GM12892 (cell line): ENCODE results near the gene TMCC1.
A peak's percentile ranks its signal among the peaks of the same experiment; 100 is the strongest.

ENCODE experiments used
- DNase-seq: peaks from one replicate; pipeline ENCODE4 v3.0.0; 2011; ENCODE audit not compliant: insufficient read length
- FAIRE-seq: peaks from 2 replicates; lab custom pipeline; 2011; peaks lifted over from hg19 to GRCh38; lab: Jason Lieb, UNC
- POLR2A ChIP-seq: IDR thresholded peaks from 2 replicates; pipeline ENCODE4 v1.6.1; 2011; ENCODE audit warnings: low read depth, low read length, control low read depth
- POLR2AphosphoS5 ChIP-seq: IDR thresholded peaks from 2 replicates; pipeline ENCODE4 v1.6.1; 2011; ENCODE audit warnings: low read depth, low read length, control low read depth
- TAF1 ChIP-seq: IDR thresholded peaks from 2 replicates; pipeline ENCODE4 v1.6.1; 2011; ENCODE audit warnings: low read depth, mild to moderate bottlenecking, control low read depth, low read length, borderline replicate concordance

The TMCC1 gene

DNA sequence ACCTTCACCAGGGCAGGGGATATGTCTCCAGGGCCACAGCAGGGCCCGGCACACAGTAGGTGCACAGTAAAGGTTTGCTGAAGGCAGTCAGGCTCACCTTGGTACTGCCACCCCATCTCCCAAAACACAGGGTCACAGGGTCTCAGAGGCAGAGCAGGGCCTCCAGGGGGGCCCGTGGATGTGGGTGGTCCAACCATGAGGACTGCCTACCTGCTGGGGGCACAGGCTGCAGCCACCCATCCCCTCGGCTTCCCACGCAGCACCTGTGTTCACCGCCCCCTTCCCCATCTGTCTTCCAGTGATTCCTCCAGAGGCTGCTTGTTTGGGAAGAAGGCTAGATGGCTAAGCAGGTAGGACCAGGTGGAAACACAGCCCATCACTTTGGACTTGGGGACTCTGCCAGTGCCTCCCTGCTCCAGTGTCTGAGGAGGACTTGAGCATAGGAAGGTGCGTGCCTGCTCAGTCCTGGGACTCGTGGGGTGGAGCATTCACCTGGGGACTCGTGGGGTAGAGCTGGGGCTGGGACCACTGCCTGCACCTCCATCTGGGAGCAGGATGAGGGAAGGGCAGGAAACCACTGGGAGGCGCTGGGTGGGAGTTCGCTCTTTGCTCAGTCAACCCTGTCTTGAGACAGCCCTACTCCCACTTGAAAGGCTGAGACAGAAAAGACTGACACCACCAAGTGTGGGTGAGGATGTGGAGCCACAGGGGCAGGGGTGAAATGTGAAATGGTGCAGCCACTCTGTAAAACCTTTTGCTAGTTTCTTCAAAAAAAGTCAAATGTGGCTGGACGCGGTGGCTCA lies 268.2 kb downstream of the TMCC1 start:
- TF ChIP-seq POLR2A: no peak
- TF ChIP-seq POLR2AphosphoS5: no peak
- TF ChIP-seq TAF1: no peak
- DNase-seq: peak; percentile 19
- FAIRE-seq: no peak

DNA sequence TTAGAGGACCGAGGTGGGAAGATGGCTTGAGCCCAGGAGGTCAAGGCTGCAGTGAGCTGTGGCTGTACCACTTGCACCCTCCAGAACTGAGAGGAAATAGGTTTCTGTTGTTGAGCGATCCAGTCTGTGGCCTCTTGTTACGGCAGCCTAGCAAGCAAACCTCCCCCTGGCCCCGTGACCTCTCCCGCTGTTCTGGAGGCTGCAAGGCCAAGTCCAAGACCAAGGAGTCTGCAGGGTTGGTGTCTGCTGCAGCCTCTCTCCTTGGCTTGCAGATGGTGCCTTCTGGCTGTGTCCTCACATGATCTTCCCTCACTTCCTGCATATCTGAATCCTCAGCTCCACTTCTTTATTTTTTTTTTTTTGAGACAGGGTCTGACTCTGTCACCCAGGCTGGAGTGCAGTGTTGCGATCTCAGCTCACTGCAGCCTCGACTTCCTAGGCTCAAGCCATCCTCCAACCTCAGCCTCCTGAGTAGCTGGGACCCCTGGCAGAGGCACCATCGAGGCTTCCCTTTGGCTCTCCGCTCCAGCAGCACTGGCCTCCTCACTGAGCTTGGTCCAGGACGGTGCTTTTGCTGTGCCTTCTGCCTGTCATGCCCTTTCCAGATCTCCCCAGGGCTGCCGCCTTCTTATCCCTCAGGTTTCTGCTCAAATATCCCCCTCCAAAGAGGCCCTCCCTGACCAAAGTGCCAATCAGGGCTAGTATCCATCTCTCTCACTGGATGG lies 269.0 kb downstream of the TMCC1 start:
- DNase-seq: no peak
- no peak for FAIRE-seq
- TF ChIP-seq TAF1 (no peak), POLR2A (no peak), POLR2AphosphoS5 (no peak)

DNA sequence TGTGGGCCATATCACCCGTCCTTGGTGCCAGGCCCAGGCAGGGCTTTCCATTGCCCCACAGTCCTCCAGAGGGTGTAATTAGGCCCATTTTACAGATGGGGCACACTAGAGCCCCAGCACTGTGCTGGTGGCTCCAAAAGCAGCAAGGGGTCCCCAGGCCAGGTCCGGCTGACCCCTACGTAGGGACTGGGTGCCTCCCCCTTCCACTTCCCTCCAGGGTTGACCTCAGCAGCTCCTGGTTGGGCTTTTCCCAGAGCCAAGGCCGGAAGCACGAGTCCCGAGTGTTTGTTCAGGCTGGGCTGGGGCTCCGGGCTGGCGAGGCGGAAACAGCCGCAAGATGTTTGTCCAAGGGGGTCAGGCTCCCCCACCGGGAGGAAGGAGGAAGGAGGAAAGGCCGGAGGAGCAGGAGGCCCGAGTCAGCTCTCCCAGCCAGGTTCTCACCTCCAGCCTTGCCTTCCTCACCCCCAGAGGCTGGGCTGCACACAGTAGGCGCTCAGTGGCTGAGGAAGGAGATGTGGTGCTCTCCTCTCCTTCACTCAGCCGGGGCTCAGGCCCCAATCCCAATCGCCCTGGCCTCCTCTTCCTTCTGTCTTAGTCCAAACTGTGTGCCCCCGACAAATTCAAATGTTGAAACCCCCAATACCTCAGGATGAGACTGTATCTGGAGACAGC lies 269.9 kb downstream of the TMCC1 start:
- no peak for FAIRE-seq
- TF ChIP-seq POLR2A (no peak), TAF1 (no peak), POLR2AphosphoS5 (no peak)
- DNase-seq: peak; percentile 15

DNA sequence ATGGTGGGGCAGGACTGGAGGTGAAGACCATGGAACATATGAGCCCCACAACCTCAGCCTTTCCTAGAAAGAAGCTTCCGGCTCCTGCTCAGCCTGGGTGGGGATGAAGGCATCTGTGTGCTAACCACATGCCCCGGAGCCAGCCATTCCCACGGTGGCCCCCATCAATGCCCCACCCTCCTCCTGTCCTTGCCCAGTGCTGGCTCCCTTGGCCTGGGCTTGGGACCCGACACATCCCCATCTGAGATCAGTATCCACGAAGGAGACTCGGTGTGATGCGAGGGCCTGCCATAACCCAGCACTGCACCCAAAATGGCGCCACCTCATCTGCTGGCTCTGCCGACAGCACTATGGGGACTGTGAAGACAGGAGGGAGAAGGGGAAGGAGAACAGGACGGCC lies 270.6 kb downstream of the TMCC1 start:
- DNase-seq (no peak), FAIRE-seq (no peak)
- TF ChIP-seq POLR2A (no peak), POLR2AphosphoS5 (no peak), TAF1 (no peak)

DNA sequence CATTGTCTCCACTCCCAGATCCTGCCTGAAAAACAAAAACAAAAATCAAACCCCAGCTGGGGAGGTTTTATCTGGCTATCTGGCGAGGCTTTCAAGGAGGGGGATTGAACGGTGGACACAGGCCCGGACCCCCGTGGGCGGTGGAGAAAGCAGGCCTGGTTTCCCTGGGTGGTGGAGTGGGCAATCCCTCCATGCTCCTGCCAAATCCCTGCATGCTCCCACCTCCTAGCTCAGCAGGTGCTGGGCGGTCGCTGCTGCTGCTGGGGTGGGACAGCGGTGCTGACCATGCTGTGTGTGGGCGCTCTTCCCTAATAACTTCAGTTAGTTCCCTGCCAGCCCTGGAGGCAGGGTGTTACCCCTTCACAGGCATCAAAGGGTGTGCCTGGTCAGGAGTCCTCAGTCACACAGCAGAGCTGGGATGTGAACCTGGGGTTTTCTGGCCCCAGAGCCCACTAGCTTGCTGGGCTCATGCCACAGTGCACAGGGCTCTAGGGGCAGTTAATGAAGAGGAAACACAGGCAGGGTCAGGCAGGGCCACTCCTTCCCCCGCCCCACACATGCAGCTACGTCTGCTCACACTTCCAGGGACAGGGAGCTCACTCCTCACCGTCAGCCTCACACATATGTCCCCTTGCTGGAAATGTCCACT lies 271.2 kb downstream of the TMCC1 start:
- FAIRE-seq (no peak), DNase-seq (no peak)
- TF ChIP-seq POLR2AphosphoS5 (no peak), POLR2A (no peak), TAF1 (no peak)

DNA sequence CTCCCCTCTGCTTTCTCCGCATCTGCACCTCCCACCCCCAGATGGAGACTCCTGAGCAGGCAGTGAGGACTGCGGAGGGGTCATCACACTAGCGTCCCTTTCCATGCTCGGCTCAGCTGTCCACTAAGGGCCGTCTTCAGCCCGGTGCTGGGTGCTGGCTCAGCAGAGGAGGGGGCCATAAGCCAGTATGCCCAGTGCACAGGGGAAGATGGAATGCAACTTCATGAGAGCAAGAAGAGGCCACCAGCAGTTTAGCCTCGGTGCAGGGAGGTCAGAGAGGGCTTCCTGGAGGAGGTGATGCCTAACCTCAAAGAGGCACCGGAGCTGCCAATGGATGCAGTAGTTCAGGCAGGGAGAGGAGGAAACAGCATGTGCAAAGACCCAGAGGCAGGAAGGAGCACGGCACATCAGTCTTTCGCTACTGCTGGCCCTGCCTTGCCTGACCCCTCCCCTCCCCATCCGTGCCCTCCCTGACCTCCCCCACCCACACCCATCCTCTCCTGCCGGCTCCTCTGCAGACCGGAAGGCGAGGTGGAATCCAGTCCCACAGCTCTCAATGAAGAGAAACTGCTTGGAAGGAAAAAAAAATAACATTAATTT lies 271.8 kb downstream of the TMCC1 start:
- DNase-seq (no peak), FAIRE-seq (no peak)
- no peak for TF ChIP-seq TAF1
- TF ChIP-seq POLR2A: no peak
- TF ChIP-seq POLR2AphosphoS5: no peak

DNA sequence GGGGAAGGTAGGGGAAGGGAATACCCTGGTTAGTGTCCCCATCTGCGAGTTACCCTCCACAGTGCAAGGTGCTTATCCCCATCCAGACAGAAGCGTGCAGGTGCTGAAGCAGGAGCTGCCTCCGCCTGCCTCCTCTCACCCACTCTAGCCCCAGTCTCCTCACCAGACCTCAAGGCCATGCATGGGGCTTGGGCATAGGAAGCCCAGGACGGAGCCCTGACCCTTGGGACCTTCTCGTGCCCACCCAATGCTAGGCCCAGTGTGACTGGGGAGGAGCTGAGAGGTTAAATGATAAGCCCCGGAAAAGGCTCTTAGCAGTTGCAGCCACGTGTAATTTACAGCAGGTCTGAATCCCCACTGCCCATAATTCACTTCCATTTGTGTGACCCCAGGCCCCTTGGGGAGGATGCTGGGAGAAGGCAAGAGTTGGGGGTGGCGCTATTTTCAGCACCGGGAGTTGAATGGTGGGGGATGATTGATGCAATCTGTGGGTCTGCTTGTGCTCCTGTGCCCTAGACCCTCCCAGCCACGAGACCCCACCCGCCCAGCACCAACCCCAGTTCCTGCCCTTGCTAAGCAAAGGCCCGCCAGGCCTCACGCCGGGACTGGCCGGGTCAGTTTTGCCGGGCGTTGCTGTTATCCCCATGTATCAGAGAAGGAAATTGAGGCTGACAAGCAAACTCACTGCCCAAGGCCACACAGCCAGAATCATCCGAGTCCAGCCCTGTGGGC lies 272.5 kb downstream of the TMCC1 start:
- DNase-seq (peak; percentile 17), FAIRE-seq (no peak)
- TF ChIP-seq POLR2A (no peak), POLR2AphosphoS5 (no peak), TAF1 (no peak)

DNA sequence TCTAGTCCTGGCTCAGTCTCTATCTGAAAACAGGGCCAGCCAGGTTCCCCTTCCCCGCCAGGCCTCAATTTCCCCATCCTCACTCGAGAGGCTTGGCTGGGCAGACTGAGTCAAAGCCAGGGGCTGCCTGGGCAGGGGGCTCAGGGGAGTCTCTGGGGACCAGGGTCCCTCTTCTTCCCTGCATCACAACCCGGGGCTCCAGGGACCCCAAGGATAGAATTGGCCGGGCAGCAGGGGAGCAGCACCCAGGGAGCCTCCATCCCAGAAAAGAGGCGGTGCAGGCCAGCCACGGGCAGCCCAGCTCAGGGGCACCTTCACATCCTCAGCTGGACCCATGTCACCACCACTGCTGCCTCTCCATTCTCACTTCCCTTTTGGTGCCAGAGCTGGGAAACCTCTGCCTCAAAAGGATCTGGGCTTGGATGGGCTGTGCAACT lies 273.8 kb downstream of the TMCC1 start:
- FAIRE-seq (no peak), DNase-seq (no peak)
- no peak for TF ChIP-seq TAF1

DNA sequence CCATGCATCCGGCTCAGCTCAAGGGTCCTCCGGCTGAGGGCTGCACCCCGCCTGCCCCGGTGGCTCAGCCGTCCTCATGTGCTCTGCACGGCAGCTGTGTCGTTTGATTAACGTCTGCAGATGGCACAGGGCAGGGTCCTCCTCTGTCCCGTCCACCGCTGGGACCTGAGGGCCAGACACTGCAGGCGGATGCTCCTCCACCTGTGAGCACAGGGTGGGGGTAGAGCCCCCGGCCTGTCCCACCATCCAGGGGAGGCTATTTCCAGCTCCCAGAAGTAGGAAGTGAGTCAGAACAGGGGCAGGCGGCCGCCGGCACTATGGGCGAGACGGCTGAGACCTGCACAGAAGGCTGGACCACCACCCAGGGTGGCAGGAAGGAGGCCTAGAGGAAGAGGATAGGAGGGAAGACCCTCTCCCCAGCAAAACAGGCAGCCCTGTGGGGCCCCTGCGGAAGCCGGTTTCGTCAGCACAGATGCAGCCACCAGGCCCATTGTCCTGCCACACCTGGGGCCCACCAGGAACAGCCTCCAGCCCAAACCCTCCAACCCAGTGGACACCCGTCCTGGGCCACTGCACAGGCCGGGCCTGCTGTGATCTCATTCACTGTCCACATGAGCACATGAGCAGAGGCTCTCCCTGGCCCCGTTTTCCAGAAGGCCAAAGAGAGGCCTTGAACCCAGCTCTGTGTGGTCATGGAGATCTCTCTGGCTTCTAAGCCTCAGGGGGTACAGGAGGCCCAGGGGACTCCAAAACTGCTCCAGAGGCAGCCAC lies 274.4 kb downstream of the TMCC1 start:
- TF ChIP-seq POLR2A (no peak), TAF1 (no peak)
- no peak for DNase-seq
- FAIRE-seq: no peak
